ENCODE data around the gene ARHGAP44.
"Not testable (repeated sequence)": the region's sequence is repeated elsewhere in the genome, so short reads cannot be mapped to it uniquely, and the experiment has no call there.

The ARHGAP44 gene

GRCh38 chr17:12815642-12816141, 26.4 kb downstream of the ARHGAP44 start:
- no peak for DNase-seq

DNA sequence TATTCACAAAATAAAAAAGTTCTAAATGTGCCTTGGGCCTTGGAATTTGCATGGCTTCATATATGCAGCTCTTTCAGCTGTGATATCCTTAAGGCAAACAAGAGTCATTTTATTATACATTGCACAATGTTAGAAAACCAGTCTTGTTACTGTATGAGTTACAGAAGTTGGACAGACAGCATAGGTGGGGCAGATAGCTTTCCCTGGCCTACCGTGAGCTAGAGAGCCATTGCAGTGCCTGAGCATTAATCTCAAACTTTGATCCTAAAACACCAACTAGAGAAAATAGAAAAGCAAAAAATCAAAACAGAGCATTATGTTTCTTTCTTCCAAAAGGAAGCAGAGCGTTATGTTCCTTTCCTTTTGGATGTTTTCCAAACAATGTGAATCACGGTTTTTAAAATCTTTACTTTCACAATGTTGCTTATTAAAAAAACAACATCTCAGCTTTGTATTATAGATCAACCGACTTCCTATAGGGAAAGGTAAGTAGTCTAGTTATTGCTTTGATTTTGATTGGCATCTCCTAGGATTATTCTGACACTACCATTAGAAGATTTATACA, 32.2 kb downstream of the ARHGAP44 start:
- DNase-seq = no peak

GRCh38 chr17:12826431-12826830, 37.1 kb downstream of the ARHGAP44 start:
- DNase-seq = no peak

DNA sequence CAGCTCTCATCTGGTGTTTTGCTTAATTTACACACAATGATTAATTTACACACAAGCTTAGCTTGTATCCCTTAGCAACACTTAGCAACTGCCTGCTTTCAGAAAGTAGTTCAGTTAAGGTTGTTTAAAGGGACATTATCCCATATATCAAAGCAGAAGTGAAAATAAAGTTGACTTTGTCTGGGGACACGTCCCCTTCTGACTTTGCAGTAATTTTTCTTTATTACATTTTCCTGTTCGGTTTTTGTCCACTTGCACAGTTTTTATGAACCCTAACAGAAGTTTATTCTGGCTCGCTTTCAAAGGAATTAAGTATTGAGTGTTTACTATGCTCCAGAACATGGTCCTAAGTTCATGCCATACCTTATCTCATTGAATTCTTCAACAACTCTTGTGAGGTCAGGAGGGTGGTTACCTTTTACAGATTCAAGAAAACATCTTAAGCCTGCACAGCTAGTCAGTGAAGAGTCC, 41.5 kb downstream of the ARHGAP44 start:
- DNase-seq = no peak

GRCh38 chr17:12831839-12832238, 42.5 kb downstream of the ARHGAP44 start:
- DNase-seq = no peak

DNA sequence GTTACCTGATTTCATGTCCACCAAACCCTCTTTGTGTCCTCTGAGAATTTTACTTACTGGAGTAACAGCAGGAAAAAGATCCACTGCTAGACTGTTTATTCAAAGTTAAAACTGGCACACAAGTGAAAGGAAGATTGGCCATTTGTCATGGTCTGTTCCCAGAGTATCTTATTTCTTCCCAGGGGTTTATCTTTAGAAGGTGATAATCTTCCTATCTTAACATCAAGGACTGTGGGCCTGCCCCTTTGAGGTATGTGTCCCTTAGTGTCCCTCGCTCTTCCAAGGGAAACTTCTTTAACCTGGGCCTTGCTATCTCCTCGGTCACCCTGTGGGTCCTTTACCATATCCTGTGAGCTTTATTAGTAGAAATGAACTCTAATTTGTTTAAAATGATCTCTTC, 49.7 kb downstream of the ARHGAP44 start:
- no peak for DNase-seq

- DNase-seq = no peak
Observed at GRCh38 chr17:12842936-12843335, 53.6 kb downstream of the ARHGAP44 start.

DNA sequence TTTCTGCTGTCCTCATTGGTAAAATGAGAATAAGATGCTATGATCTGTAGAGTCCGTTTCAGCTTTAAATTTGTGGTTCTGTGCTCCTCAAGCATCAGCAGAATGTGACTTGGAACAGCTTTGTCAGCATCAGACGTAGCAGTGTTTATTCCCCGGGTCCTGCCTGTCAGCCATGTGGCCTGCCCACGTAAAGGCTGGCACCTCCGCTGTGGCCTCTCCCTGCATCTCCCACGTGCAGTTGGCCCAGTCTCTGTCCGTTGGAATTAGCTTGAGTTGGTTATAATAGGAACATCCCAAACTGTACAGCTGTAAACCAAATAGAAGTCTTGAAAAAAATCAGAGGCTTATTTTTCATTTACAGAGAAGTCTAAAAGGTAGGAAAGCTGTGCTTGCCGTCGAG, 61.7 kb downstream of the ARHGAP44 start:
- DNase-seq = no peak

- DNase-seq = no peak
Observed at GRCh38 chr17:12851901-12852435, 62.7 kb downstream of the ARHGAP44 start.

DNA sequence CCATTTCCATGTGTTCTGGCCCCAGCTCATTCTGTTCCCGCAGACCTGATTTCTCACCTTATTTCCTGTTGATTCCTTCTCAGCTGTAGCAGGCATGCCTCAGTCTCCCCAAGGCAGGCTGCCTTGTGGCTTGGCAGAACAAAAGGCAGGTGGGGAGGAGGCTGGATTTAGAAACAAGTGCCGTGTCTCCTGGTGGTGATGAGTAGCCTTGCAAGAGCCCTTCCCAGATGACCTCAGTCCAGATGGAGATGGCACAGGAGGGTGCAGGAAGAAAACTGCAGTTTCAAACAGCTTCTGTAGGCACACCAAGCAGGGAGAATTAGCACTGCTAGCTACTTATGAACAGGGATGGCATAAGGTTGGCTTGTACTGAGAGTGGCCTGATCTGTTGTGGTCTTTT, 64.6 kb downstream of the ARHGAP44 start:
- DNase-seq = no peak

DNA sequence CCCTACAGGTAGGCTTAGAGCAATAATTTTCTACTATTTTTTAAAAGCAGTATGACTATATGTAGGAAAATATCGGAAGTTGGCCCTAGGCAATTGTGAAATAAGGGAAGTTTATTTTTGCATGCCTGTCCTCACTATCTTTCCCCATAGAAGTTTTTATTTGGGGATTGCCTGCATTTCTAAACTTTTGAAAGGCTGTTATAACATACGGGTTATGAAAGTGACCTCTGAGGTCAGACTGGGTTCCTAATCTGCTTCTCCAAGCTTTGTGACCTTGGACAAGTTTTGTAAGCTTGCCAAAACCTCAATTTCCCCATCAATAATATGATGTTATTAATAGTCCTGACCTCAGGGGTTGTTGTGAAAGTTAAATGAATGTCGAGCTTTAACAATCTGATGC, 67.1 kb downstream of the ARHGAP44 start:
- DNase-seq = no peak

DNA sequence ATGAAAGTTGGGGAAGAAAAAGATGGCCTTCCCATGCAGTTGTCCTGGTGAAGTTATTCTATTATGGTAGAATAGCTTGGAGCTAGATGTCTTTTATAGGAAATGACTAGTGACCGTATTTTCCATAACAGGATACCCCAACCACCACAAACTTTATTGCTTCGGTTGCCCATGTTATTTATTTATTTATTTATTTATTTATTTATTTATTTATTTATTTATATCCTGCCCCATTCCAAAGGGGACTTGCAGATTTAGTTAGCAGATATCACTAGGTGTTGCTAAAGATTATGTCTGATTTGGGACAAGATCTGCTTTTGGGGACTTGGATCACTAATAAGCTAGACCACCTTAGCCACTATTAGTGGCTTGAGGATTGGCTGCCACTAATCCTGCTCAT, 68.3 kb downstream of the ARHGAP44 start:
- DNase-seq = no peak

DNA sequence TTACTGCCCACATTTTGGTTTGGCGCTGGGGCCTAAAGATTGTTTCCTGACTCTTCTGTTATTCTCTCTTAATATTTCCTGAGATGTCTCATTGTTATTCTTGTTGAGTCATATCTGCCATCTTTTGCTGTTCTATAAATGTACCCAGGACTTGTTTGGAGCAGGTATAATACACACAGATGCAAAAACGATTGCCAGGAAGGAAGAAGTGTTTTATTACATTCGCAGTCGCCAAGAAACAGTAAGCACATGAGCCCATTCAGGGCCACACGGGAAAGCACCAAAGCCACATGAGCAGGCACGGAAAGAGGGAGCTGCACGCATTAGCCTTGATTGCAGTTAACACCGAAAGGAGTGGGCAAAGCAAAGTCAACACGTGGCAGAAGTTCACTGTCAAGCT, 70.2 kb downstream of the ARHGAP44 start:
- DNase-seq = no peak

- DNase-seq = no peak
Observed at GRCh38 chr17:12865769-12866168, 76.5 kb downstream of the ARHGAP44 start.

DNA sequence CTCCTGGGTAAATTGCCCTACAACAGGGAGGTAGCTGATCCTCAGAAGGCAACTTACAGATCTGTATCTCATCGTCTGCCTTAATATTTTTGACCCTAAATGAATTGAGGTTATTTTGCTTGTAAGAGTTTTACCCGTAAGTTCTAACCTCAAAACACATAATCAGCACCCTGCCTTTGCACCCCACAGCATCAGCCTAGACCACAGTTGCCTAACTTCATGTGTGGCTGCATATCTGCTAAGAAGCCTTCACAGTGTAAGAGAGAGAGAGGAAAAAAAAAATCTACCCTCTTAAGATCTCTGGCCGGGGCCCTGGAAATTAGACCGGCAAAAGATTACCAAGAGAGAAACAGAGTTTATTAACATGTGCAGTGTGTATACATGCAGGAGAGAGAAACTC, 76.9 kb downstream of the ARHGAP44 start:
- DNase-seq = no peak

DNA sequence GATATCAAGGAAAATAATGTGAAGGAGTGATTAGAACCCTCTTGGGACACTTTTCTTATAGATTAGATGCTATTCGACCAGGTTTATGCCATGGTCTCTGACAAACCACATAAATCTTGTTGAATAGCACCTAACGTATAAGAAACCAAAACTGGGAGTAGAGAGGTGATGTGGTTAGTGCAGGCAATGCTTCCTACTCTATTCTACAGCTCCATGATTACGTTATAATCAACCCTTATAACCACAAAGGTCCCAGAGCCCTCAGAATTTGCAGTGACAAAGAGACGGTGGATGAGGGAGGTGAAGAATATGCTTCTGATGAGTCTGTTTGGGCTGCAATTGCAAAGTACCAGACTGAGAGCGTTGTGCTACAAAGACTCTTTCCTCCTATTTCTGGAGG, 78.4 kb downstream of the ARHGAP44 start:
- DNase-seq = no peak

GRCh38 chr17:12873415-12874125, 84.3 kb downstream of the ARHGAP44 start:
- not testable (repeated sequence) for DNase-seq

DNA sequence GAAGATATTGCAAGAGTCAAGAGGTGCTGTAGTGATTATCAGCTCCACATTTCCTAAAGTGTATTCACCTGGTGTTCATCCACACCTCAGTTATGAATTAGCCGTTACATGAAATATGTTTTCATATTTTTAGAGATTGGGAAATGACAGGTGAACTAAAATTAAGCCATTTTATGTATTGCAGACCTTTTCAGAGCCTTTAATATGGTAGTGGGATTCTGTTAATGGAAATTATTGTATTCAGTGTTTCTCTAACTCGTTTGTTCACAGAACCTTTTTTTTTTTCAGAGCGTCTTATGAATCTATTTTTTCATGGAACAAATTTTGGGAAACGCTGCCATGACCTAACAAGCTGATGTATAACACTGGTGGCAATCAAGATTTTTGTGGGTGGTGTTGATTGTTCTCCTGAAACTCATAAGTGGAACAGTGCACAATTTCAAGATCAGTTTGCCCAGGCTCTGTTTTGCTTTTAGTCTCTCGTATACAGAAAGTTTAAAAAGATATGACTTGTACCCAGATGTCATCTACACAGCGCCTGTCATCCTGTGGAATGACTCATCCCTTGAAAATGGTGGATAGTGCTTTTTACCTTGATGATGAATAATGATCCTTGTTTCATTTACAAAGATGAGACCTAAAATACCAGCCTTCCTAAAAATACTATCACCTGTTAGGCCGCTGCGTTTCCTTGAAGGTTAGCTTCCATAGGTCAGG, 88.8 kb downstream of the ARHGAP44 start:
- DNase-seq = no peak

DNA sequence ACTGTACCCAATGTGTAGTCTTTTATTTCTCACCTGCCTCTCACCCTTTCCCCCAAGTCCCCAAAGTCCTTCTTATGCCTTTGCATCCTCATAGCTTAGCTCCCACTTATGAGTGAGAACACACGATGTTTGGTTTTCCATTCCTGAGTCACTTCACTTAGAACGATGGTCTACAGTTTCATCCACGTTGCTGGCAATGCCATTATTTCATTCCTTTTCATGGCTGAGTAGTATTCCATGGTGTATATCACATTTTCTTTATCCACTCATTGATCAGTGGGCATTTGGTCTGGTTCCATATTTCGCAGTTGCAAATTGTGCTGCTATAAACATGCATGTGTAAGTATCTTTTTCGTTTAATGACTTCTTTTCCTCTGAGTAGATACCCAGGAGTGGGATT, 89.8 kb downstream of the ARHGAP44 start:
- not testable (repeated sequence) for DNase-seq

- no peak for DNase-seq
Observed at GRCh38 chr17:12883472-12883871, 94.2 kb downstream of the ARHGAP44 start.

DNA sequence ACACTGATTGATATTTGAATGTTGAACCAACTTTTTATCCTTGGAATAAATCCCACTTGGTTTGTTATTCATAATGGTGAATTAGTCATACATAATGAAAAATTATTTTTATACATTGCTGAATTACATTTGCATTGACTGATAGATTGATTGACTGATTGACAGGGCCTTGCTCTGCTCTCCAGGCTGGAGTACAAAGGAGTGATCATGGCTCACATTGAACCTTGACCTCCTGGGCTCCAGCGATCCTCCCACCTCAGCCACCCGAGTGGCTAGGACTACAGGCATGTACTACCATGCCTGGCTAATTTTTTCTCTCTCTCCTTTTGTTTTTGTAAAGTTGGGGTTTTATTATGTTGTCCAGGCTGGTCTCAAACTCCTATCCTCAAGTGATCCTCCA, 97.8 kb downstream of the ARHGAP44 start:
- DNase-seq = no peak

- no peak for DNase-seq
Observed at GRCh38 chr17:12896180-12896785, 107.0 kb downstream of the ARHGAP44 start.

- no peak for DNase-seq
Observed at GRCh38 chr17:12898110-12898509, 108.8 kb downstream of the ARHGAP44 start.
